ENCODE results near the gene CALHM2. TPM values are rescaled to one million over a fixed set of nuclear protein-coding genes. Genes with fewer than 3 reads are reported as not detected.

CALHM2 gene
- total RNA-seq, 1 experiment from 2014 or later, result not detected

GRCh38 chr10:103415581-103415980, 36.6 kb downstream of the CALHM2 start:
- no peak overlapping the region for H2AK5ac ChIP-seq (ENCODE audit: insufficient read length, low read length)
- H3K4me1 Mint-ChIP-seq, result no peaks in the 10 kb centered on the region
- H3K36me3 Mint-ChIP-seq (ENCODE audit: insufficient read depth in 1 of 3, low read depth in 3 of 3), result peaks cover 46 to 94% (median 76%) of the 10 kb centered on the region in 3 experiments
- H2BK120ac ChIP-seq (ENCODE audit: low read depth, low read length, poor library complexity, severe bottlenecking), result no peak overlapping the region
- H3K23ac ChIP-seq (ENCODE audit: insufficient read length, low read depth, low read length), result no peak overlapping the region
- H4K20me1 ChIP-seq (ENCODE audit: control insufficient read depth, insufficient read depth, insufficient read length), result no peaks in the 10 kb centered on the region
- no peak overlapping the region for H3K56ac ChIP-seq (ENCODE audit: insufficient read length, low read depth, low read length)
- H3K27me3 Mint-ChIP-seq (ENCODE audit: low read depth), result no peaks in the 10 kb centered on the region
- no peak overlapping the region for H2BK20ac ChIP-seq (ENCODE audit: low read depth, low read length, poor library complexity, severe bottlenecking)
- H3T11ph ChIP-seq (ENCODE audit: low read length), result no peak overlapping the region
- H3K23me2 ChIP-seq (ENCODE audit: insufficient read length, low read depth, low read length, poor library complexity, severe bottlenecking), result no peaks in the 10 kb centered on the region
- H3K27ac Mint-ChIP-seq, result no peak overlapping the region
- H3K18ac ChIP-seq (ENCODE audit: insufficient read length, low read depth, low read length), result no peak overlapping the region
- no peaks in the 10 kb centered on the region for H3K4me1 ChIP-seq (ENCODE audit: insufficient read depth, low read length)
- no peak overlapping the region for H3K27ac ChIP-seq (ENCODE audit: insufficient read length, low read depth, low read length)
- H3K79me2 ChIP-seq (ENCODE audit: insufficient read depth, low read length), result no peaks in the 10 kb centered on the region
- H3K4ac ChIP-seq (ENCODE audit: low read depth, low read length), result no peak overlapping the region
- H2BK12ac ChIP-seq (ENCODE audit: insufficient read length, low read depth, low read length), result no peak overlapping the region
- H3K4me2 ChIP-seq (ENCODE audit: insufficient read depth, insufficient read length, low read length), result no peak overlapping the region
- no peak overlapping the region for H4K91ac ChIP-seq (ENCODE audit: insufficient read length, low read depth, low read length)
- H2AFZ ChIP-seq (ENCODE audit: low read length), result no peak overlapping the region
- no CpG with 5 or more reads among the region's 8 CpGs for WGBS (ENCODE audit: extremely low coverage, insufficient read length, low lambda C conversion rate)
- H3K27me3 ChIP-seq (ENCODE audit: insufficient read depth, low read length), result no peaks in the 10 kb centered on the region
- no peak overlapping the region for H3K14ac ChIP-seq (ENCODE audit: insufficient read depth, low read length)
- H3K4me3 Mint-ChIP-seq, result no peak overlapping the region
- H3K9me3 Mint-ChIP-seq, result no peaks in the 10 kb centered on the region
- no peak overlapping the region for H4K8ac ChIP-seq (replicated peaks; ENCODE audit: insufficient read length, low read depth, low read length)
- no peak for DNase-seq
- no peak overlapping the region for H2BK5ac ChIP-seq (ENCODE audit: insufficient read length, low read length)
- H3K79me1 ChIP-seq (ENCODE audit: insufficient read depth, low read depth, low read length, poor library complexity, severe bottlenecking), result no peaks in the 10 kb centered on the region
- no peak overlapping the region for H4K5ac ChIP-seq (ENCODE audit: insufficient read length, low read depth, low read length)
- H3K9me3 ChIP-seq (ENCODE audit: control insufficient read depth, low read depth, low read length), result no peaks in the 10 kb centered on the region
- H2BK15ac ChIP-seq (ENCODE audit: low read depth, low read length), result no peak overlapping the region
- TF ChIP-seq CTCF (conservative IDR thresholded peaks at IDR 0.05), result no peak
- H3K9ac ChIP-seq (ENCODE audit: extremely low read depth, insufficient read length, low read length), result no peak overlapping the region

Measured in H9 (cell line).